ENCODE measurements around the gene CFAP57.
A peak's percentile ranks its signal among the peaks of the same experiment; 100 is the strongest.

The CFAP57 gene

DNA sequence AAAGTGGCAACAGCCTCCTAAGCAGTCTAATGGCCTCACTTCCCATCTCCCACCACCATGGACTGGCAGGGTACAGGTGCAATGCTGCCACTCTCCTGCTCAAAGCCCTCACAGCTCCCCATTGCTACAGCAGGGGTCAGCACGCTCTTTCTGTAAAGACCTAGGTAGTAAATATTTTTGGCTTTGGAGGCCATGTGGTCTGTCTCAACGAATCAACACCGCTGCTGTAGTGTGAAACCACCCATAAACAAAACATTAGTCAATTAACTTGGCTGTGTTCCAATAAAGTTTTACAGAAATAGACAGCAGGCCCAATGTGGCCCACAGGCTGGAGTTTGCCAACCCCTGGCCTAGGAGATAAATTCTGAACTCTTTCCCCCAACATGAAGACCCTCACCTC is 53.0 kb downstream of the CFAP57 start:
- DNase-seq (ENCODE audit: low read depth in 1 of 2, low spot score in 1 of 2), result no peak

DNA sequence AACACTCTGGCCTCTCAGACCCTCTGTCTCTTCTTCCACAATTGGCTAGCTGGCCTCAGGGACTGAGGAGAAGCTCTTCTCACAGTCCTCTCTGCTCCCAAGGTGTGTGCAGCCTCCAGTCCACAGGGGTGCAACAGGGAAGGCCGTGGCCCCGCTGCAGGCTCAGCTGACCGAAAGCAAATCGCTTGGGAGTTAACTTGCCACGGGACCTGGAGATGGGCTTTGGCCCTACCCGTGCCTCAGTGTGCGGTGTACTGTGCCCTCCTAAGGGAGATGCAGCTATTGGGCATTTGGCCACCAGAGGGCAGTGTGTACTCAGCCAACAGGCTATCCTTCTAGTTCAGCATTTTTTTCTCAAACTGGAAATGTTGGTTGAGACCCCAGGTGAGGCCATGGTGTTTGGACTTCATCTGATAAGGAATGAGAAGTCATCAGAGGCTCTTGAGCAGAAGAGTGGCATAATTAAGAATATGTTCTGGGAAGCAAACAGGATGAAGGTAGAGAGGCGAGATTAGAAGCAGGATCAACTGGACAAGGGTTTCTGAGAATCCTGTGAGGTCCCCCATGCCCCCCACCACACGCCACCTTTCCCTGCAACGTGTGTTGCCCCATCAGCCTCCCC is 55.1 kb downstream of the CFAP57 start:
- DNase-seq (ENCODE audit: low read depth in 1 of 2, low spot score in 1 of 2), result peak; percentile 73 to 82

DNA sequence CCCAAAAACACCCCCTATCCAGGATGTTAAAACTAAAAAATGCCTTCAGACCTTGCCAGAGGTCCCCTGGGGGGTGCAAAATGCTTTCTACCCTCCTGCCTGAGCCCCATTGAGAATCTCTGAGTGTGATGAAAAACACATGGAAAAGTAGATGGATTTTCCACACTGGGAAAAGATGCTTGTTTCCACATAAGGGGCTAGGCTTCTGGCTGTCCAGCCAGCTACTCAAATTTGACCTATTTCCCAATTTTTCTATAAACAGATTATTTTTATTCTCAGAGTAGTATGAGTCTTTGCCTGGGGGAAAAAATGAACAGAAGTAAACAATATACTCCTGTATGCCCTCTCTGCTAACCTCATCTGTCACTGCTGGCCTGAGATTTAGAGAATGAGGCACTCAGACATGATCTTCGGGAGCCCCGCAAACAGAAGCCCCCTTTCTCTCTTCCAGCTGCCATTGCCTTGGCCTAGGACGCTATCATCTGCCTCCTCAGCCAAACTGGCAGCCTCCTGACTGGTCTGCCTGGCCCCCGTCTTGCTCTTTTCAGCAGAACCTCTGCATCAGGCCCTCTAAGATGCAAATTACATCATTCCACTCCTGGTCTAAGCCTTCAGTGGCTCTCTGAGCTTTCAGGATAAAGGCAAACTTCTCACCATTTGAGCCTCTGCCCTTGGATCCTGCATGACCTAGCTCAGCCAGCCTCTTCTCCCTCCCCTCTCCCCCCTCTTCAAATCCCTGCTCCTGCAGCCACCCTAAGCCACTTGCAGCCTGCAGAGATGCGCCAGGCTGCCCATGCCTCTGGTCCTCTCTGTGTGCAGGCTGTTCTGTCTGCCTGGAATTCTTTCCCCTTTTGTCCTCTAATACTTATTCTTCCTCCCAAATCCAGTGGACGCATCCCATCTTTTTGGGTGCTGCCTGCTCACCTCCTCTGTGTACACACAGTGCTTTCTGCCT is 58.0 kb downstream of the CFAP57 start:
- DNase-seq (ENCODE audit: low read depth in 1 of 2, low spot score in 1 of 2), result no peak

DNA sequence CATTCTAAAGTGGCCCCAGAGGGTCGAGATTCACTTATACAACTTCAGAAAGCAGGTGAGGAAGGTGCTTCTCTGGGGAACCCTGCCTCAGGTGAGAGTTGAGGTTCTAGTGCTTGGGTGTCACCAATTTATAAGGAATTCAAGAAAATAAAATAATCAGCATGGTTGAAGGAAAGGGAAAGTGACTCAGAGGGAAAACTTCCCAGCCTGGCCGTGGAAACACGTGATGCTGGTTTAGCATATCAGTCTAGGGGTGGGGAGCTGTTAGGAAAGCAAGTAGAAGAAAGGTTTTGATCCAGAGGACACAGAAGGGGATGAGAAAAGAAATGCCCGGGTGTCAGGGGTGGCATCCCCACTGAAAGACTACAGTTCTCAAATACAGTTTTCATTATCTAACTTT is 59.9 kb downstream of the CFAP57 start:
- no peak for DNase-seq (ENCODE audit: low read depth in 1 of 2, low spot score in 1 of 2)

DNA sequence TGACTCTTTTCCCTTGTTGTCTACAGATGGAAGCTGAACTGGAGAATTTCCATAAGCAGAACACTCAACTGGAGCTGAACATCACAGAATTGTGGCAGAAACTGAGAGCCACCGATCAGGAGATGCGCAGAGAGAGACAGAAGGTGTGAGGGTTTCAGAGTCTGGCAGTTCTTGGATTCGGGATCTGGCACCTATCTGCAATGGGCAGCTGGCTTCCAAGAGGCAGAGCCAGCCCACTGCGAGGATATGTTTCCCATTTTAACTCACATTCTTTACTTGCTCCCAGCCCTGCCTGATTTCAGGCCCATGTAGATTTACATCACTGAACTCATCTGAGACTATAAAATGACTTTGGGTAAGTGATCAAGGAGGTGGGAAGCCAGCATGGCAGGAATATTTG is 60.4 kb downstream of the CFAP57 start:
- no peak for DNase-seq (ENCODE audit: low read depth in 1 of 2, low spot score in 1 of 2)

DNA sequence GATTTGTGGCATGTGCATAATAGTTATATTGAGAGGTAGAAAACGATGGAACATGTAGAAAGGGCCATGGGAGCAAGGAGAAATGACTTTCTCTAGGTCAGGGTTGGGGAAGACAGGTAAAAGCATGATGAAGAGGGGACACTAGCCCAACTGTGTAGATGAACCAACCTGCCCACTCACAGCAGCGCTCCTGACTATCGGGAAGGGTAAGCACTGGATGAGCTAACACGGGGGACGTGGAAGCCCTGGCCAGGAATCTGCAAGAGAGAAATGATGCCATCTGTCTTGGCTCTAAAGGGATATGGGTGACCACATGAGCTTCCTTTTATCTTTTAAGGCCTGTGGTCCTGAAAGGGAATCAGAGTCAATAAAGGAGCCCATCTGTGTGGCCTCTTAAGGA is 61.5 kb downstream of the CFAP57 start:
- DNase-seq (ENCODE audit: low read depth in 1 of 2, low spot score in 1 of 2), result no peak

DNA sequence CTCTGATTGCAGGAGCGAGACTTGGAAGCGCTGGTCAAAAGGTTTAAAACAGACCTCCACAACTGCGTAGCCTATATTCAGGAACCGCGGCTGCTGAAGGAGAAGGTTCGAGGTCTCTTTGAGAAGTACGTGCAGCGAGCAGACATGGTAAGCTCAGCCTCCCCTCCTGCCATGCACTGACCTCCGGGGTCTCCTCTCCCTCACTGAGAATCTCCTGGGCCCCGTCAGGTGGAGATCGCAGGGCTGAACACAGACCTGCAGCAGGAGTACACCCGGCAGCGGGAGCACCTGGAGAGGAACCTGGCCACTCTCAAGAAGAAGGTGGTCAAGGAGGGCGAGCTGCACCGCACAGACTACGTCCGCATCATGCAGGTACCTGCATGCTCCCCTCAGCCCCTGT is 62.1 kb downstream of the CFAP57 start:
- DNase-seq (ENCODE audit: low read depth in 1 of 2, low spot score in 1 of 2), result no peak

DNA sequence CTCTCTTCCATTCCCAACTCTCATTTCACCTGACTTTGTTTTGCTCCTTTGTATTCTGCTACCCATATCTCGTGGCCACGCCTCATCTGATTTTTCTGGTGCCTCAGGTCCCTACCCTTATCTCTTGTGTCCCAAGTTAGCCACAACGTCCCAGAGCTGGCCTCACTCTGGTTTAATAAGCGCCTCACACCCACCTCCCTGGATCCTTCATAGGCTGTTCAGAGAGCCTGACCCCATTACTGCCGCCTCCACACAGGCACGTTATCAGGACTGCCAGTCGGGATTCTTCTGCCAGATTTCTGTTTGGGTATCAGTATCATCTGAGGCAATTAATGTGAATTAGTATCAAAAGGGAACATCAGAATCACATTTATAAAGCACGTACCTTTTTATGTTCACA is 62.9 kb downstream of the CFAP57 start:
- DNase-seq (ENCODE audit: low read depth in 1 of 2, low spot score in 1 of 2), result no peak

DNA sequence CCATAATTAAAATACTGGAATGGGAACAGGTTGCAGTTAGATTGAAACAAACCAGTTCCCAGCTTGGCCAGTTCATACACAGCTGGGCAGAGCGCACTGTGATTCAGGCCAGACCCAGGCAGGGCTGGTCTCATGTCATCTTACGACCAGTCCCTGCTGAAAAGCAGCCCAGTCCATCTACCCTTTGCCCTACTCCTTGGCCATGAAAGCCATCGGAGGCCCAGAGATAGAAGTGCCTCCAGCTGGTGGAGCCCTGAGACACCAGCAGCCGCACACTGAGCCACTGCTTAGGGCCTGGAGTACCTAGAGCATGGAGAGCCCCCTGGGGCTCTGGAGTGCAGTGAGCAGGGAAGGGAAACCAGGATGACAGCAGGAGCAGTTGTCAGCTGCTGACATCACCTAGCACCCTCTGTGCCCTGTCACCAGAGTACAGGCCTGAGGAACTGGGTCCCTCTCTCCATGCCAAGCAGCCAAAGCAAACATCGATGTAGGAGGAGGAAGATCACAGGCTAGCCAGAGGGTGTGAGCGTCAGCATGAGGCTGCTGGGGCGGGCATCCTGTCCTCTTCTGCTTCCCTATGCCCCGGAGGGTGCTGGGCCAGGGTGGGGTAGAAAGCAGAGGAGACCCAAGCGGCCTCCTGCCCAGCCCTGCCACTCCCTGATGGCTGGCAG is 63.5 kb downstream of the CFAP57 start:
- DNase-seq (ENCODE audit: low read depth in 1 of 2, low spot score in 1 of 2), result no peak

DNA sequence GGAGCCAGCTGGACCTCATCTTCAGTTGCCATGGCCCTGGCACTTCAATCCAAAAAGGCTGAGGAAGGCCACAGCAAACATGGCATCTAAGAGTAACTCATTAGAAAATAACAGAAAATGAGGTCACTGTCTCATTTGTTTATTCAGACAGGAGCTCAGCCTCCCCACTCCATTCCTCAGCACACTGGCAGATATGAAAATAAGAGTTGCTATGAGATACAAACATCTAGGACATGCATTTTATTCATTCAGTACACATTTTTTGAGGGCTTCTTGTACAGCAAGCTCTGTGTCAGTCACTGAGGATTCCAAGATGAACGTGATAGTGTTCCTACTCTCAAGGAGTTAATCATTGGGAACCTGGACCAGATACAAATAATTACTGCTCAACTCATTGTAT is 65.0 kb downstream of the CFAP57 start:
- no peak for DNase-seq (ENCODE audit: low read depth in 1 of 2, low spot score in 1 of 2)

DNA sequence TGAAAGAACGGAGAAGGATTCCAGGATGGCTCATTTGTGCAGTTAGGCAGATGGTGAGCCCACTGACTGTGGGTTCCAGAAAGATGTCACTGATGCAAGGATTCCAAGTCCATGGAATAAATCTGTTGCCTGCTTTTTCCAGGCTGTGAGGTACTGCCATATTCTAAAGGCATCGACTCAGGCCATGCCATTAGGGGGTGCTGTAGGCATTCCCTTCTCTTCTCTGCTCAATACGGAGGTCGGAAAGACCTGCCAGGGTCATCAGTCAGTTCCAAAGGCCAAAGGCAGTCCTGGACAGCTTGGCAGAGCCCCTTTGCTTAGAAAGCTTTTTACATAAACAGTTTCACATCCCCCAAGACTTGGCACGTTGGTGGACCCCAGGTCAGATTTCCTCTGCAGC is 66.0 kb downstream of the CFAP57 start:
- no peak for DNase-seq (ENCODE audit: low read depth in 1 of 2, low spot score in 1 of 2)

DNA sequence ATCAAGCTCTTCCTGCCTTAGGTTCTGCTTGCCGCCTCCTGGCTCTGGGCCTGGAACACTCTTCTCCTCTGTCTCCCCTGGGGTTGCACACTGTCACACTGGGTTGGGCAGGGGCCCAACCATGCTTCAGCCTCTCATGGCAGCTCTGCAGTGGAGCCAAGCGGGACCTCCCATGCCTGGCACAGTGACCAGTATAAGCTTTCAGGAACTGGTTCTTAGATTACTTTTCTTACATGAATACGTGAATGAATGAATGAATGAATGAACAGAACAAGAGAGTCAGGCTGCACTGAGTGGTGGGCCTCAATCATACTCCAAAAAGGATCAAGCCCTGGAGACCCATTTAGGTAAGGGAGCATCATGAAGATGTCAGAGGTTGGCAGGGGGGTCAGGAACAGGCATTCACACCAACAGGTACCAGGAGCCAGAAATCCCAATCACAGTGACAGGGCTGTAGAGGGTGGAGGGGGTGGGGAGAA is 66.9 kb downstream of the CFAP57 start:
- DNase-seq (ENCODE audit: low read depth in 1 of 2, low spot score in 1 of 2), result no peak

DNA sequence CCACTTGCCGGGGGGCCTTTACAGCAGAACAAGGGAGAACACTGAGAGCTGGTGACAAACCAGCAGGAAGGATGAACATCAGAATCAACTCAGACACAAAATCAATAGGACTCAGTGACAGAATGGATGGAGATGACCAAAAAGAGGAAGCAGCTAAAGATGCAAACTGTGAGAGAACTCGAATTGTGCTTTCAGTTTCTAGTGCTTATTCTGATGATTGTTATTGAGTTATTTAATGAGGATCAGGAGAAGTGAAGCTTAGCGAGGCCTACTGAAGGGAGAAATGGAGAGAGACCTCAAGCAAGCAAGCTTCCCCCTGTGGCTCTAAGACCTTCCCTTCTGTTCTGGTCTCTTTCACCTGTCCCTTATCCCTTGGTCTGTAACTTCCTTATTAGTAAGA is 67.4 kb downstream of the CFAP57 start:
- DNase-seq (ENCODE audit: low read depth in 1 of 2, low spot score in 1 of 2), result no peak

DNA sequence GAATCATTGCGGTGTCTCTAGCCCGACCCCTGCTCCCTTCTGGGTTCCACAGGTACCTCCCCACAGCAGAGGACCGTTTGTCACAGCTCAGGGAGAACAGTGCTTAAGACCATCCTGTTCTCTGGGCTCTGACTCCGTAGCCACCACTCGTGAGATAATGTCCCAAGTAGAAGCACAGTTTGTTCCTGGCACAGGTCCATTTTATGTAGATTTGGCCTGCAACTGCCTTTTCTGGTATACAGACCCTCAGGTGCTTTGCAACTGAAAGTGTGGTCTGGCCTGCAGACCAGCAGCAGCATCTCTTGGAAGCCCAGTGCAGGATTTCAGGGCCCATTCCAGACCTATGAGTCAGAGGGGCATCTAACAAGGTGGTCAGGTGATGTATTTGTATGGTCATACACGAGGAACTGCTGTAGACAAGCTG is 69.3 kb downstream of the CFAP57 start:
- DNase-seq (ENCODE audit: low read depth in 1 of 2, low spot score in 1 of 2), result no peak

DNA sequence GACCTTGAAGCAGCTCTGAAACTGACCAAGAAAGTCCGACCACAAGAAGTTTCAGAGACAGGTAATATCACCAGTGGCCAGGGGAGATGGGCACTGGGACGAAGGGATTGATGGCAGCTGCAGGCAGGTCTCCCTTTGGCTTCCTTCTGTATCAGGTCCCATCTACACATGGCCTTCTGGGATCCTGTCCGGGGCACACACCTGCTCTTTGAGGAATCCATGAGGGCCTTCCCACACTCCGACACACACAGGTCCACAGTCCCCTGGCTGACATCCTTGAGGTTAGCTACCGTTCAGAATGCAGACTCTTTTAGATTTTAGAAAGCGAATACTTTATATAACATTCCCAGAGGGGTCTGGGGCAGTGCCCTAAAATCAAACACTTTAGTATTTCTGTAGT is 71.2 kb downstream of the CFAP57 start:
- DNase-seq (ENCODE audit: low read depth in 1 of 2, low spot score in 1 of 2), result no peak

DNA sequence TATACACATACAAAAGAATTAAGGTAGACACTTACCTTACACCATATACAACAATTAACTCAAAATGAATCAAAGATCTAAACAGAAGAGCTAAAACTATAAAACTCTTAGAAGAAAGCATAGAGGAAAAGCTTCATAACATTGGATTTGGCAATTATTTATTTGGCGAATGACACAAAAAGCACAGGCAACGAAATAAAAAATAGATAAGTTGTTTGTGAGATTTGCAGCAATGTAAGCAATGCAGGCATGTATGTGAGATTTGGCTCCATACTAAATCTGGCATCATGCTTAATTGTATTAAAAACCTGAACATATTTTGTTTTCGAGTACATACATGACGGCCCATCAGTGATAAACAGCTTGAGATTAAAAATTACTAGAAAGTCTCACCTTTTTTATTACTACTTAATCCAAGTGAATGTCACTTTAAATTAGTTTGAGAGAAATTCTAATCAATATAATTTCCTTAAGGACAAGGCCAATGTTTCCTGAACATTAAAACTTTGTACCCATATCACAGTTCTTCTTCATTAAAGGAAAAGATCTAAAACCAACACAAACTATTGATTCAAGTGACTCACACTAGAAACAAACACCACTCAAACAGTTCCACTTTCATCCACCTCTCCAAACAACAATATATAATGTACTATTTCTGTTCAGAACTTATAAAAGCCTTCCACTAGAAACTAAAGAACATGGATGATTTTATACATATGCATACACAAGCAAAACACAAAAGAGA is 74.5 kb downstream of the CFAP57 start:
- no peak for DNase-seq (ENCODE audit: low read depth in 1 of 2, low spot score in 1 of 2)

DNA sequence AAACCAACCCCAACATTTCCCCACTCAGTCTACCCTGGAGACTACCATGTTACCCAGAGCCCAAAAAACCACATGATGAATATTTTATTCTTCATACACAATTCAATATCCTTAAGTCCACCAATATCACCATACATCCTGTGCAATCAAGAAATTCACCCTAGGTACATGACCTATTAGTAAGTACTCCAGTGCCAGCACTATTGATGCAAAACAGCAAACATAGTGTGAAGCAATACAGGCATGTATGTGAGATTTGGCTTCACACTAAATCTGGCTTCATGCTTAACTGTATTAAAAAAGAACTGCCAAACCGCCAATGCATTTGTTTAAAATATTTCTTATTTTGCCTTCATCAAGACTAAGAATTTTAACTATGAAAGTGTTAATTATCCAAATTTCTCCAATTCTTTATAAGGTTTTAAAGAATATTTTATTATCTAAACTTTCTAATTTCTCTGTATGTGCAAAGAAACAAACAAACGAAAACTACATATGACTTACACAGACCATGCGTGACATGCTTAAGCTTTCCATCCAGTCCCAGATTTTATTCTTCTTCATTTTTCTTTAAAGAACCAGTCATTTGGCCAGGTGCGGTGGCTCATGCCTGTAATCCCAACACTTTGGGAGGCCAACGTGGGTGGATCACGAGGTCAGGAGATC is 75.3 kb downstream of the CFAP57 start:
- DNase-seq (ENCODE audit: low read depth in 1 of 2, low spot score in 1 of 2), result no peak

DNA sequence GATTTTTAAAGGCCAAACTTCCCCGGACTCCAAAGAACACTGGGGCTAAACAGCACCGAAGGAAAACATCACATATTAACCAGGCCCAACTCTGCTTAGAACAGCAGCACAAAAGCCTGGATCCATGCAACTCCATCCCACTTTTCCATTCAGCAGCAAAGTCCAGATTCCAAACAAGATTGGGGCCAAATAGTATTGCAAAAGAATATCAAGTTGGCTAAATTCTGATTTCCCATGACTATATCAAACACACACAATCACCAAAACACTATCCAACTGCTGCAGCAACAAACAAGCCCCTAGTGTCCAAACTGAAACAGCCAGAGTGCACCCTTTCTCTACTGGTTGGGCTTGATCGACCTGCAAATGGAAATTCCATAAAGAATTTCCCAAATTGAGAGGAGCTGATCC is 78.2 kb downstream of the CFAP57 start:
- DNase-seq (ENCODE audit: low read depth in 1 of 2, low spot score in 1 of 2), result no peak

DNA sequence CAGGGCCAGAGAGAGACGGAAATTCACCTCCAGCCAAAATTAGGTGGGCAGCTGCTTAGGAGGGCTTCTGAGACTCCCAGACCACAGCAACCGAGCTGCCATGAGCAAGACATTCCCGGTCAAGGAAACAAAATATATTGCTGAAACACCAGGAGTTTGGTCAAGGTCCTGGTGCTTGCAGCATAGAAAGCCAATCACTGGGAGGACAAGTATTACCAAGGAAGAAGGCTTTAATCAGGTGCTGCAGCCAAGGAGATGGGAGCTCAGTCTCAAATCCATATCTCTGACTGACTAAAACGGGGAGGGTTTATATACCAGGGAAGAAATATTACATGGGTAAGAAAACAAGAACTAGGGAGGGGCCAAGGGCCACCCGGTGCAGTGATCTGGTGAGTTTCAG is 78.9 kb downstream of the CFAP57 start:
- DNase-seq (ENCODE audit: low read depth in 1 of 2, low spot score in 1 of 2), result no peak

DNA sequence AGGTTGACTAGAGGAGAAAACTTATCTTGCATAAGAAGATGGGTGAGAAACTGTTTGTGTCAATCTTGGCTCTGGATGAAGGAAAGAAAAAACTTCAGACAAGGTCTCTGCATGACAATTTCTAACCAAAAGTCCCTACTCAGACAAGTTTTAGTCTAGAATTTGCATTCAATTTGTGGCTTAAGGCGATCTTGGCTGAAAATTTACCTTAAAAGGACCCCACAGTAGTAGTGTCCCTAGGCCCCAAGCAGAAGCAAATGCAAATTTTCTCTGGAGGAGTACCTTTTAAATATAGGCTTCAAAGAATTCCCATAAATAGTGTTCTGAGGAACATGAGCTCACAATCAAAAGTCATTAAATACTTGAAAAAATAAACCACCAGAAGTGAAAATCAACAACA is 80.1 kb downstream of the CFAP57 start:
- DNase-seq (ENCODE audit: low read depth in 1 of 2, low spot score in 1 of 2), result no peak

DNA sequence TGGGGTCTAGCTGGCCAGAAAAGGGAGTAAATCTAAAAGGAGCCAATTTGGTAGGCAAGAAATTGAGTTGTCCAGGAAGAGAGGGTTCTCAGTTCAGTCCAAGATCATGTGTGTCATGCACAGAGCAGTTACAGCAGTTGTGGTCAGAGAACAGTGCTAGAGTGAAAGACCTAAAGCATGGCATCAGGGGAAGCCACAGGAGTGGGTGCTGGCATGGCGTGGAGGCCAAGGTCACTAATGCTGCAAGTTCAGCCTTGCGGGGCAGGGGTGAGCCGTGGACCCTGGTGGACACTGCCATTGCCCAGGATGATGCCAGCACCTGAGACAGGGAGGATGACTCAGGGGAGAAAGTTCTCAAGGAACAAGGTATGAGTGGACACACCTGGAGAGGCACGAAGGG is 81.0 kb downstream of the CFAP57 start:
- no peak for DNase-seq (ENCODE audit: low read depth in 1 of 2, low spot score in 1 of 2)

Measured in activated T-helper 1 cell treated with anti-CD3 and anti-CD28 coated beads, Interleukin-2, amount 50 U/mL, for 16 hours (primary cell).